ENCODE data around the gene MIGA2. TPM values are rescaled to one million over a fixed set of nuclear protein-coding genes. Genes with fewer than 3 reads are reported as not detected.

The MIGA2 gene
- total RNA-seq, 1 experiment from 2014 or later: 34.8 TPM

DNA sequence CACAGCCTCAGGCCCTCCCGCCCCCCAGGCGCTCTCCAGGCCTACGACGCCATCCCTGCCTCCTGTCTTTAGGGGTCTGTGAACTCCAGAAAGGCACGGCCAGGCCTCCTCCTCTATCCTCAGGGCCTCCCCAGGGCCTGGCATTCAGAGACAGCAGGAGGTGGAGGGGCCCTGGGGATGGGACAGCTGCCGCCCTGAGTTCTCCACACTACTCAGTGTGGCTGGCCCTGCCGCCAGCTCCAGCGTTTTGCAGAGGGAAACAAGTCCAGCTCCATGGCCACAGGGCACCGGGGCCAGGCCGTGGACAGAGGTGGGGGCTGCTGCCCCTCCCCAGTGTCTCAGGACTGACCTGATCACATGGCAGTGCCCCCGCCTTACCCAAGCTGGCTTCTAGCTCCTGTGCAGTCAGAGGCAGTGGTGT, 24.7 kb upstream of the MIGA2 start:
- Histone ChIP-seq H3K27me3 (replicated peaks; ENCODE audit: control insufficient read depth, insufficient read depth, low read length) (no peaks in the 10 kb centered on the region), H3K36me3 (ENCODE audit: control insufficient read depth, insufficient read depth, low read length) (peaks cover 5% of the 10 kb centered on the region), H3K4me1 (no peaks in the 10 kb centered on the region), H3K9me3 (no peaks in the 10 kb centered on the region), H3K4me3 (ENCODE audit: low read depth, low read length) (no peak overlapping the region)
- no TSS peak for BruUV-seq (replicated peaks)
- Mint-ChIP-seq H3K4me1 (ENCODE audit: low read depth, unreplicated experiment) (no peaks in the 10 kb centered on the region), H3K27me3 (ENCODE audit: insufficient read depth, unreplicated experiment) (no peaks in the 10 kb centered on the region), H3K36me3 (ENCODE audit: insufficient read depth, unreplicated experiment) (peaks cover 44% of the 10 kb centered on the region), H3K9me3 (ENCODE audit: unreplicated experiment) (no peaks in the 10 kb centered on the region), H3K4me3 (ENCODE audit: unreplicated experiment) (no peak overlapping the region), H3K27ac (ENCODE audit: unreplicated experiment) (peak overlapping the region; percentile 7)
- DNase-seq: no peak
- ChIA-PET CTCF (no interaction called here), POLR2A (no interaction called here)
- TF ChIP-seq, protein P1, sequence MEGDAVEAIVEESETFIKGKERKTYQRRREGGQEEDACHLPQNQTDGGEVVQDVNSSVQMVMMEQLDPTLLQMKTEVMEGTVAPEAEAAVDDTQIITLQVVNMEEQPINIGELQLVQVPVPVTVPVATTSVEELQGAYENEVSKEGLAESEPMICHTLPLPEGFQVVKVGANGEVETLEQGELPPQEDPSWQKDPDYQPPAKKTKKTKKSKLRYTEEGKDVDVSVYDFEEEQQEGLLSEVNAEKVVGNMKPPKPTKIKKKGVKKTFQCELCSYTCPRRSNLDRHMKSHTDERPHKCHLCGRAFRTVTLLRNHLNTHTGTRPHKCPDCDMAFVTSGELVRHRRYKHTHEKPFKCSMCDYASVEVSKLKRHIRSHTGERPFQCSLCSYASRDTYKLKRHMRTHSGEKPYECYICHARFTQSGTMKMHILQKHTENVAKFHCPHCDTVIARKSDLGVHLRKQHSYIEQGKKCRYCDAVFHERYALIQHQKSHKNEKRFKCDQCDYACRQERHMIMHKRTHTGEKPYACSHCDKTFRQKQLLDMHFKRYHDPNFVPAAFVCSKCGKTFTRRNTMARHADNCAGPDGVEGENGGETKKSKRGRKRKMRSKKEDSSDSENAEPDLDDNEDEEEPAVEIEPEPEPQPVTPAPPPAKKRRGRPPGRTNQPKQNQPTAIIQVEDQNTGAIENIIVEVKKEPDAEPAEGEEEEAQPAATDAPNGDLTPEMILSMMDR (IDR thresholded peaks at IDR 0.05; ENCODE audit: insufficient read depth in 1 of 2, low read depth in 1 of 2, low read length in 1 of 2, severe bottlenecking in 1 of 2, unreplicated experiment in 1 of 2): no peak
- intact Hi-C loops (cut with micrococcal nuclease; ENCODE audit: unreplicated experiment): no loop called here

DNA sequence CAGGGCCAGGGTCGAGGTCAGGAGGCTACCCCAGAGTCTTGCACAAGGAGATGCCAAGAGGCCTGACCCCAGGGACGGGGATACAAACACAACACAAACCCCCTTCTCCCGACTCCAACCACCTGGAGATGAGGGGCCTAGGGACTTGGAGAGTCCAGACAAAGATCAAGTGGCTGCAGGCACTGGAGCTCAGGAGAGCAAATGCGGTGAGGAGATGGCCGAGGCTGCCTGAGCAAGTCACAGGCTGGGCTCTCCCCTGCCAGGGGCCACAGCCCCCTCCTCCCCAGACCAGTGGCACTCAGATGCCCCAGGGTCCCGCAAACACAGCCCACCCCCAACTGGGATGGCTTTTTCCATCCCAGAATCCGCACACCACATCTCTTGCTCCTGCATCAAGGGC, 24.1 kb upstream of the MIGA2 start:
- TF ChIP-seq, protein P1 (IDR thresholded peaks at IDR 0.05; ENCODE audit: insufficient read depth in 1 of 2, low read depth in 1 of 2, low read length in 1 of 2, severe bottlenecking in 1 of 2, unreplicated experiment in 1 of 2): no peak
- Mint-ChIP-seq H3K27me3 (ENCODE audit: insufficient read depth, unreplicated experiment) (no peaks in the 10 kb centered on the region), H3K9me3 (ENCODE audit: unreplicated experiment) (no peaks in the 10 kb centered on the region), H3K4me1 (ENCODE audit: low read depth, unreplicated experiment) (no peaks in the 10 kb centered on the region), H3K27ac (ENCODE audit: unreplicated experiment) (no peak overlapping the region), H3K36me3 (ENCODE audit: insufficient read depth, unreplicated experiment) (peaks cover 40% of the 10 kb centered on the region), H3K4me3 (ENCODE audit: unreplicated experiment) (no peak overlapping the region)
- ChIA-PET POLR2A (no interaction called here), CTCF (no interaction called here)
- Histone ChIP-seq H3K4me3 (ENCODE audit: low read depth, low read length) (no peak overlapping the region), H3K27me3 (replicated peaks; ENCODE audit: control insufficient read depth, insufficient read depth, low read length) (no peaks in the 10 kb centered on the region), H3K36me3 (ENCODE audit: control insufficient read depth, insufficient read depth, low read length) (peaks cover 5% of the 10 kb centered on the region), H3K4me1 (no peaks in the 10 kb centered on the region), H3K9me3 (no peaks in the 10 kb centered on the region)
- no peak for DNase-seq
- BruUV-seq (replicated peaks): no TSS peak
- intact Hi-C loops (cut with micrococcal nuclease; ENCODE audit: unreplicated experiment): no loop called here

DNA sequence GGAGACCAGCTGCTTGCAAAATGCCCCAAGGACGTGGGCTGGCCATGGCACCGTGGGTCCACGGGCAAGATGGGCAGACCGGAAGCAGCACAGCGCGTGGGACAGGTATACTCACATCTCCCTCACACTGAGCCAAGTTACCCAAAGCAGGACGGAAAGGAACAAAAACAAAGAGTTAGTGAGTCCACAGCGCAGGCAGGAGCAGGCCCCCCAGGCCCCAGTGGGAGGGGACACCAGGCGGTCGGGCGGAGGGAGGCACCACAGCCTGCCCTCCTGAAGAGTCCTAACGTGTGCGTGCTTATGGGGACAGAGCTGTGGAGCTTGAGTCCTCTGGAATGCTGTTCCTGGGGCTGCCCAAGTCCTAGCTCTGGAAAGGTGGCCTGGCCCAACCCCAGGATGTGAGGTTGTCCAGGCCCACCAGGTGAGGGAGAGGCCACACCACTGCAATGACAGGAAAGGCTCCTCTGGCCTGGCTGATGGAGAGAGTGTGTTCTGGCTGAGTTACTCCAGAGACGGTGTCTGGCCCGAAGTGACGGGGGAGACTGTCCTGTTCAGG, 23.5 kb upstream of the MIGA2 start:
- Mint-ChIP-seq H3K4me1 (ENCODE audit: low read depth, unreplicated experiment) (no peaks in the 10 kb centered on the region), H3K9me3 (ENCODE audit: unreplicated experiment) (no peaks in the 10 kb centered on the region), H3K27me3 (ENCODE audit: insufficient read depth, unreplicated experiment) (no peaks in the 10 kb centered on the region), H3K4me3 (ENCODE audit: unreplicated experiment) (no peak overlapping the region), H3K27ac (ENCODE audit: unreplicated experiment) (no peak overlapping the region), H3K36me3 (ENCODE audit: insufficient read depth, unreplicated experiment) (peaks cover 35% of the 10 kb centered on the region)
- ChIA-PET POLR2A (interaction anchor here (0.5 kb wide), 1 partner anchor 59 kb away, joined by 3 read pairs; no protein-coding TSS in a partner anchor), CTCF (interaction anchor here (0.5 kb wide), 1 partner anchor 19 kb away, joined by 5 read pairs; no protein-coding TSS in a partner anchor)
- H3K4me1 ChIP-seq: no peaks in the 10 kb centered on the region
- BruUV-seq (replicated peaks): no TSS peak
- H3K4me3 ChIP-seq (ENCODE audit: low read depth, low read length): no peak overlapping the region
- no peaks in the 10 kb centered on the region for H3K27me3 ChIP-seq (replicated peaks; ENCODE audit: control insufficient read depth, insufficient read depth, low read length)
- DNase-seq: no peak
- intact Hi-C loops (cut with micrococcal nuclease; ENCODE audit: unreplicated experiment): no loop called here
- TF ChIP-seq, protein P1 (IDR thresholded peaks at IDR 0.05; ENCODE audit: insufficient read depth in 1 of 2, low read depth in 1 of 2, low read length in 1 of 2, severe bottlenecking in 1 of 2, unreplicated experiment in 1 of 2): no peak
- peaks cover 5% of the 10 kb centered on the region for H3K36me3 ChIP-seq (ENCODE audit: control insufficient read depth, insufficient read depth, low read length)
- no peaks in the 10 kb centered on the region for H3K9me3 ChIP-seq

Data from Caco-2 (cell line).